Mammary epithelial cell (primary cell): ENCODE measurements around the gene GLE1.

Source experiments
- EZH2 ChIP-seq: IDR thresholded peaks from 2 replicates; pipeline ENCODE4 v1.6.1; 2012; ENCODE audit warnings: low read length, inconsistent platforms, borderline replicate concordance
- TF ChIP-seq, protein P1 (sequence below), 2 donors: IDR thresholded peaks in 1 of 2; conservative IDR thresholded peaks in 1 of 2; 2 replicates each; pipeline ENCODE4 v1.5.1; 2011 to 2012; ENCODE audit warnings: inconsistent platforms in 2 of 2, low read length in 2 of 2, mild to moderate bottlenecking in 2 of 2, control low read depth in 1 of 2, low read depth in 1 of 2; ENCODE audit not compliant: insufficient read depth in 1 of 2; ENCODE audit errors: extremely low read depth in 1 of 2

DNA sequence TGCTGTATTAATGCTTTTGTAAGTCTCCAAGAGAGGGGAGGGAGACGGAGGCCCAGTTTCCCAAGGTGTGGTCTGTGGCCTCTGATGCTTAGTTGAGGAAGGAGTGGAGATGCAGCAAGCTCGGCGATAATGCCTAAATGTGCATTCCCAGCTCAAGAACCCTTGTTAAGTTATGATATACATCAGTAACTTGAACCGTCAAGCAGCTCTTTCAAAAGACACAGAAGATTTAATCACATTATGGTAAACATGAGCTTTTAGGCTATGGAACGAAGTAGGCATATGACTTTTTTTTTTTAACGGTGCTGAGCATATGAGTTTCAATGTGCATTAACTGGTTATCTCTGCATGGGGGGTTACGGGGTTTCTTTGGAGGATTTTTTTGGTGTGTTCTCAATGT, 22.3 kb upstream of the GLE1 start:
- TF ChIP-seq, protein P1, sequence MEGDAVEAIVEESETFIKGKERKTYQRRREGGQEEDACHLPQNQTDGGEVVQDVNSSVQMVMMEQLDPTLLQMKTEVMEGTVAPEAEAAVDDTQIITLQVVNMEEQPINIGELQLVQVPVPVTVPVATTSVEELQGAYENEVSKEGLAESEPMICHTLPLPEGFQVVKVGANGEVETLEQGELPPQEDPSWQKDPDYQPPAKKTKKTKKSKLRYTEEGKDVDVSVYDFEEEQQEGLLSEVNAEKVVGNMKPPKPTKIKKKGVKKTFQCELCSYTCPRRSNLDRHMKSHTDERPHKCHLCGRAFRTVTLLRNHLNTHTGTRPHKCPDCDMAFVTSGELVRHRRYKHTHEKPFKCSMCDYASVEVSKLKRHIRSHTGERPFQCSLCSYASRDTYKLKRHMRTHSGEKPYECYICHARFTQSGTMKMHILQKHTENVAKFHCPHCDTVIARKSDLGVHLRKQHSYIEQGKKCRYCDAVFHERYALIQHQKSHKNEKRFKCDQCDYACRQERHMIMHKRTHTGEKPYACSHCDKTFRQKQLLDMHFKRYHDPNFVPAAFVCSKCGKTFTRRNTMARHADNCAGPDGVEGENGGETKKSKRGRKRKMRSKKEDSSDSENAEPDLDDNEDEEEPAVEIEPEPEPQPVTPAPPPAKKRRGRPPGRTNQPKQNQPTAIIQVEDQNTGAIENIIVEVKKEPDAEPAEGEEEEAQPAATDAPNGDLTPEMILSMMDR (conservative IDR thresholded peaks at IDR 0.05 in 1 of 2, IDR thresholded peaks at IDR 0.05 in 1 of 2; ENCODE audit: extremely low read depth in 1 of 2, insufficient read depth in 1 of 2, low read depth in 1 of 2, low read length in 2 of 2), result no peak
- TF ChIP-seq EZH2, result no peak
